Measurements from ENCODE around the gene ZNF43.

GRCh38 chr19:21824679-21825078, 11.3 kb downstream of the ZNF43 start:
- no peak for TF ChIP-seq EZH2 (IDR thresholded peaks at IDR 0.05)
- TF ChIP-seq POLR2AphosphoS5 (IDR thresholded peaks at IDR 0.05; ENCODE audit: borderline replicate concordance, low read depth, low read length): no peak
